IMR-90 (cell line): ENCODE results near the gene PTPRK. TPM values are rescaled to one million over a fixed set of nuclear protein-coding genes. Genes with fewer than 3 reads are reported as not detected.

Experiments
- ATAC-seq: fragments of 200-7000 bp; cut with Tn5 transposase; 2 replicates; pipeline ENCODE4 v1.9.1; 2020; ENCODE audit warnings: low read depth, mild to moderate bottlenecking, moderate library complexity
- BruUV-seq: library from RNA; stranded (reverse); fragments of 400-500 nt; replicated peaks from 2 replicates; lab custom pipeline; 2021; lab: Mats Ljungman, UMichigan
- CTCF ChIA-PET: fragments of 300-600 bp; formaldehyde crosslinking; extraction: SDS; loops from one replicate; lab custom pipeline; 2021; ENCODE audit warnings: antibody characterized with exemption; lab: Yijun Ruan, JAX
- POLR2A ChIA-PET: fragments of 300-600 bp; sonication (Branson Sonifier 250); formaldehyde crosslinking; loops from one replicate; lab custom pipeline; 2022; ENCODE audit warnings: antibody characterized with exemption; ENCODE audit not compliant: unreplicated experiment; lab: Charles Lee
- DNase-seq: peaks from one replicate; pipeline ENCODE4 v3.0.0; 2013
- H2AFZ ChIP-seq: replicated peaks from 2 replicates; pipeline ENCODE3; 2013; ENCODE audit warnings: low read length, mild to moderate bottlenecking; ENCODE audit not compliant: poor library complexity
- H2AK5ac ChIP-seq: 2 replicates; pipeline ENCODE4 v1.6.1; 2013; ENCODE audit warnings: low read depth, low read length, inconsistent platforms
- H2AK9ac ChIP-seq: replicated peaks from 2 replicates; pipeline ENCODE3; 2013; ENCODE audit warnings: mild to moderate bottlenecking, low read depth, low read length, moderate library complexity; ENCODE audit not compliant: poor library complexity
- H2BK120ac ChIP-seq: 2 replicates; pipeline ENCODE4 v1.6.1; 2013; ENCODE audit warnings: low read depth, low read length, inconsistent platforms
- H2BK15ac ChIP-seq: 3 replicates; pipeline ENCODE4 v1.6.1; 2013; ENCODE audit warnings: low read depth, low read length, inconsistent platforms
- H2BK20ac ChIP-seq: 2 replicates; pipeline ENCODE4 v1.6.1; 2013; ENCODE audit warnings: low read depth, mild to moderate bottlenecking, inconsistent platforms, low read length, moderate library complexity
- H2BK5ac ChIP-seq: 2 replicates; pipeline ENCODE4 v1.6.1; 2013; ENCODE audit warnings: mild to moderate bottlenecking, low read depth, low read length, inconsistent platforms; ENCODE audit not compliant: poor library complexity, severe bottlenecking
- H3K14ac ChIP-seq: replicated peaks from 2 replicates; pipeline ENCODE4 v1.6.1; 2013; ENCODE audit warnings: low read depth, low read length, inconsistent platforms
- H3K18ac ChIP-seq: 2 replicates; pipeline ENCODE4 v1.6.1; 2013; ENCODE audit warnings: low read depth, low read length, control low read depth
- H3K23ac ChIP-seq: 2 replicates; pipeline ENCODE4 v1.6.1; 2013; ENCODE audit warnings: low read depth, low read length, inconsistent platforms
- H3K27ac ChIP-seq: 2 replicates; pipeline ENCODE4 v1.5.1; 2013; ENCODE audit warnings: mild to moderate bottlenecking, control low read depth, low read length; ENCODE audit not compliant: insufficient read depth
- H3K27me3 ChIP-seq: 2 replicates; pipeline ENCODE4 v1.6.1; 2013; ENCODE audit warnings: low read length; ENCODE audit not compliant: control insufficient read depth, insufficient read depth
- H3K36me3 ChIP-seq: 2 replicates; pipeline ENCODE4 v1.6.1; 2013; ENCODE audit warnings: low read length, mixed read lengths; ENCODE audit not compliant: control insufficient read depth, insufficient read depth
- H3K4ac ChIP-seq: 2 replicates; pipeline ENCODE4 v1.6.1; 2013; ENCODE audit warnings: low read depth, low read length, inconsistent platforms
- H3K4me1 ChIP-seq: 2 replicates; pipeline ENCODE4 v1.6.1; 2013; ENCODE audit warnings: low read length, mixed read lengths; ENCODE audit not compliant: control insufficient read depth, insufficient read depth
- H3K4me2 ChIP-seq: 2 replicates; pipeline ENCODE4 v1.6.1; 2013; ENCODE audit warnings: low read depth, mild to moderate bottlenecking, control low read depth, low read length, moderate library complexity
- H3K4me3 ChIP-seq: 2 replicates; pipeline ENCODE4 v1.5.1; 2013; ENCODE audit warnings: low read depth, mild to moderate bottlenecking, control low read depth, low read length, moderate library complexity; ENCODE audit not compliant: insufficient read depth
- H3K56ac ChIP-seq: 2 replicates; pipeline ENCODE4 v1.6.1; 2013; ENCODE audit warnings: low read length, inconsistent platforms; ENCODE audit not compliant: insufficient read depth; ENCODE audit errors: extremely low read depth
- H3K79me1 ChIP-seq, 2 experiments: 2 replicates each; pipeline ENCODE4 v1.6.1; 2013; ENCODE audit warnings: low read length in 2 of 2, inconsistent platforms in 1 of 2, low read depth in 1 of 2
- H3K9ac ChIP-seq: 2 replicates; pipeline ENCODE4 v1.6.1; 2013; ENCODE audit warnings: low read depth, low read length, control low read depth
- H3K9me1 ChIP-seq: 2 replicates; pipeline ENCODE4 v1.6.1; 2013; ENCODE audit warnings: low read length, inconsistent platforms; ENCODE audit not compliant: insufficient read depth
- H3K9me3 ChIP-seq: 2 replicates; pipeline ENCODE4 v1.6.1; 2013; ENCODE audit warnings: low read length; ENCODE audit not compliant: control insufficient read depth, insufficient read depth
- H4K20me1 ChIP-seq: 2 replicates; pipeline ENCODE4 v1.6.1; 2013; ENCODE audit warnings: low read length, inconsistent platforms; ENCODE audit not compliant: insufficient read depth
- H4K5ac ChIP-seq: 2 replicates; pipeline ENCODE4 v1.6.1; 2013; ENCODE audit warnings: mild to moderate bottlenecking, low read depth, low read length, control low read depth
- H4K8ac ChIP-seq, 2 experiments: 2 replicates each; pipeline ENCODE4 v1.6.1; 2013; ENCODE audit warnings: low read depth in 2 of 2, low read length in 2 of 2, control low read depth in 1 of 2, inconsistent platforms in 1 of 2
- H4K91ac ChIP-seq: 2 replicates; pipeline ENCODE4 v1.6.1; 2013; ENCODE audit warnings: low read depth, low read length, inconsistent platforms; ENCODE audit not compliant: insufficient read depth
- BHLHE40 ChIP-seq: fragments of 150-350 bp; IDR thresholded peaks from 2 replicates; pipeline ENCODE4 v1.6.1; 2016; ENCODE audit warnings: mild to moderate bottlenecking, low read depth, low read length
- ELK1 ChIP-seq: fragments of 150-350 bp; IDR thresholded peaks from 2 replicates; pipeline ENCODE4 v1.6.1; 2016; ENCODE audit warnings: low read depth, mild to moderate bottlenecking, low read length, moderate library complexity, borderline replicate concordance
- SMC3 ChIP-seq: fragments of 150-350 bp; IDR thresholded peaks from 2 replicates; pipeline ENCODE4 v1.6.1; 2016; ENCODE audit warnings: low read depth, mild to moderate bottlenecking, antibody characterized with exemption, low read length, moderate library complexity
- dilution Hi-C: fragments of 300-500 bp; cut with HindIII; formaldehyde crosslinking; loops from one replicate; pipeline ENCODE4 v1.14.3; 2018; ENCODE audit warnings: low sequenced_read_pairs; ENCODE audit not compliant: unreplicated experiment
- in situ Hi-C: fragments of 300-500 bp; cut with MboI; formaldehyde crosslinking; loops from 3 replicates; pipeline ENCODE4 v1.14.3; 2019; ENCODE audit warnings: low sequenced_read_pairs, inconsistent platforms, mixed read lengths
- intact Hi-C: fragments of 100-400 bp; cut with micrococcal nuclease; formaldehyde crosslinking; loops from 2 replicates; pipeline ENCODE4 v1.10.0; 2022
- polyA plus RNA-seq, 3 experiments: library from polyadenylated mRNA; depleted of rRNA; stranded (reverse); fragments of >200 nt; gene quantifications; 2 replicates each; pipeline ENCODE4 v1.2.3, GENCODE V29; 2012; ENCODE audit warnings: low replicate concordance in 1 of 3
- total RNA-seq: library from RNA; depleted of rRNA; stranded (reverse); fragments of >200 nt; gene quantifications from 2 replicates; pipeline ENCODE4 v1.2.3, GENCODE V29; 2012

Gene PTPRK
- total and polyA plus RNA-seq, 2 of the 4 experiments (the other 2 are of a cell fraction), result 18.0 to 80.8 TPM

DNA sequence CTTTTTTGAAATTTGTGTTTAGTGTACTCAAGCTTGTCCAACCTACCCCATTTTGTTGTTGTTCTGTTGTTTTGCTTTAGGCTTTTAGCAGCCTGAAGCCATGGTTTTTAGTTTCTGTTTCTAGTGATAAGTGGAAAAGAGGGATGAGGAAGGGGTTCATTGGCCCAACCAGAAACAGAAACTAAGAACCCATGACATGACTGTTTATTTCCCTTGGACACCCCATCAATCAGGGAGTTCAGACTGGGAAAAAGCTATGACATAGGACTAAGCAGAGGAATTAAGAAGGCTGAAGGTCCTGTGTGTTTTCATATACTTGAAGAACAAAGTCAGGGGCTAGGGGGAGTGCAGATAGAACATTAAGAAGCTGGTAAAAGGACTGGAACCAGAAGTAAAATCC, 425.0 kb downstream of the PTPRK start:
- Histone ChIP-seq H3K9me1 (peaks cover 4% of the 10 kb centered on the region; the same call in 1 of the 2 replicates), H3K4ac (no peak overlapping the region), H3K56ac (no peak overlapping the region), H3K18ac (no peak overlapping the region), H4K91ac (no peak overlapping the region), H4K8ac (no peak overlapping the region), H2BK20ac (no peak overlapping the region), H4K5ac (no peak overlapping the region), H3K9ac (no peak overlapping the region), H3K9me3 (no peaks in the 10 kb centered on the region), H2BK5ac (no peak overlapping the region), H3K23ac (0 out of 2 replicates have a peak overlapping the region, but pooled peaks have one; percentile 0), H2AK9ac (no peak overlapping the region), H3K4me3 (no peak overlapping the region), H4K20me1 (no peaks in the 10 kb centered on the region), H3K36me3 (no peaks in the 10 kb centered on the region; the same call in 1 of the 2 replicates), H3K27me3 (no peaks in the 10 kb centered on the region), H2BK120ac (no peak overlapping the region), H2AFZ (no peak overlapping the region), H2AK5ac (no peak overlapping the region), H3K4me1 (0 out of 2 replicates have a peak, but pooled peaks cover 3% of the 10 kb centered on the region), H3K79me1 (peaks cover 0 to 5% of the 10 kb centered on the region in 2 experiments; a peak in 2 of 4 replicates), H3K4me2 (no peak overlapping the region), H2BK15ac (no peak overlapping the region), H3K27ac (no peak overlapping the region), H3K14ac (no peak overlapping the region)
- TF ChIP-seq BHLHE40 (no peak), SMC3 (no peak), ELK1 (no peak)
- DNase-seq, result peak; percentile 11
- in situ Hi-C loops, result no loop called here
- dilution Hi-C loops, result no loop called here
- no peak for ATAC-seq
- BruUV-seq, result no TSS peak
- intact Hi-C loops, result no loop called here
- ChIA-PET POLR2A (no interaction called here), CTCF (interaction anchor here (0.5 to 1.2 kb wide), 4 partner anchors 11 to 675 kb away, joined by 3 read pairs; no protein-coding TSS in a partner anchor)
